ENCODE data around the gene TBC1D16. TPM values are rescaled to one million over a fixed set of nuclear protein-coding genes. Genes with fewer than 3 reads are reported as not detected.
"Not testable (repeated sequence)": the region's sequence is repeated elsewhere in the genome, so short reads cannot be mapped to it uniquely, and the experiment has no call there.

TBC1D16 gene
- total and polyA plus RNA-seq, 2 experiments from 2014 or later = 13.0 to 30.3 TPM

- peaks cover 10% of the 10 kb centered on the region for H3K27me3 ChIP-seq
- no peak overlapping the region for H3K27ac ChIP-seq
- H3K4me3 ChIP-seq = no peak overlapping the region
- no peak for TF ChIP-seq CTCF (IDR thresholded peaks at IDR 0.05; ENCODE audit: low read depth, low read length)
- no peaks in the 10 kb centered on the region for H3K9me3 ChIP-seq (ENCODE audit: low read depth)
- no peaks in the 10 kb centered on the region for H3K36me3 ChIP-seq
- no peaks in the 10 kb centered on the region for H3K4me1 ChIP-seq (ENCODE audit: low read depth)
- no peak for DNase-seq (ENCODE audit: low read depth in 1 of 2, low spot score in 1 of 2)
These were observed 133.4 kb downstream of the TBC1D16 start for GRCh38 chr17:79902146-79902791.

DNA sequence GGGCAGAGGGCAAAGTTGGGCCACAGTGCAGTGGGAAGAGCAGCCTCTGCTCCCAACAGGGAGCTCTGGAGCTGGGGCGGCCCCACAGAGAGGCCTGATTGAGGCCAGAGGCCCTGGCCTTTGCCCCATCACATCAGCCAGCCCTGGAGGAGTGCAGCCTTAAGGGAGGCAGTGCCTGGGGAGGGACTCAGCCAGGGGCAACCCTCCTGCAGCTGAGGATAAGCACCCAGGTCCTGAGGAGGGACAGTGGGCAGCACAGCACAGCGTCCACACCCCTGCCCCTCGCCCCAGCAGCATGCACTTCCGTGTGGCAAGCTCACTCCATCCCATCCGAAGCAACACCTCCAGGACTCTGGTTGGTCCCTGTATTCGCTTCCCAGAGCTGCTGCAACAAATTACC, 134.5 kb downstream of the TBC1D16 start:
- no peaks in the 10 kb centered on the region for H3K4me1 ChIP-seq (ENCODE audit: low read depth)
- TF ChIP-seq CTCF (IDR thresholded peaks at IDR 0.05; ENCODE audit: low read depth, low read length) = no peak
- no peak for DNase-seq (ENCODE audit: low read depth in 1 of 2, low spot score in 1 of 2)
- H3K27ac ChIP-seq = no peak overlapping the region
- no peak overlapping the region for H3K4me3 ChIP-seq
- no peaks in the 10 kb centered on the region for H3K9me3 ChIP-seq (ENCODE audit: low read depth)
- no peaks in the 10 kb centered on the region for H3K36me3 ChIP-seq
- H3K27me3 ChIP-seq = peaks cover 10% of the 10 kb centered on the region

DNA sequence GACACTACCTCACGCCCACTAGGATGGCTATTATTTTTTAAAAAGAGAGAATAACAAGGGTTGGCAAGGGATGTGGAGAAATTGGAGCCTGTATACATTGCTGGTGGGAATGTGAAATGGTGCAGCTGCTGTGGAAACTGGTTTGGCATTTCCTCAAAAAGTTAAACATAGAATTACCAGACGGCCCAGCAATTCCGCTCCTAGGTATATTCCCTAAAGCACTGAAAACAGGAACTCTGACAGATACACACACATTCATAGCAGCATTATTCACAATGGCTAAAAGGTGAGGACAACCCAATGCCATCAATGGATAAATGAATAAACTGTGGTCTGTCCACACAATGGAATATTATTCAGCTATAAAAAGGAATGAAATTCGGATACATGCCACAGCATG, 136.1 kb downstream of the TBC1D16 start:
- Histone ChIP-seq H3K9me3 (ENCODE audit: low read depth) (no peaks in the 10 kb centered on the region), H3K27ac (no peak overlapping the region), H3K4me3 (no peak overlapping the region), H3K4me1 (ENCODE audit: low read depth) (no peaks in the 10 kb centered on the region), H3K36me3 (no peaks in the 10 kb centered on the region), H3K27me3 (peaks cover 10% of the 10 kb centered on the region)
- DNase-seq (ENCODE audit: low read depth in 1 of 2, low spot score in 1 of 2) = no peak
- no peak for TF ChIP-seq CTCF (IDR thresholded peaks at IDR 0.05; ENCODE audit: low read depth, low read length)

DNA sequence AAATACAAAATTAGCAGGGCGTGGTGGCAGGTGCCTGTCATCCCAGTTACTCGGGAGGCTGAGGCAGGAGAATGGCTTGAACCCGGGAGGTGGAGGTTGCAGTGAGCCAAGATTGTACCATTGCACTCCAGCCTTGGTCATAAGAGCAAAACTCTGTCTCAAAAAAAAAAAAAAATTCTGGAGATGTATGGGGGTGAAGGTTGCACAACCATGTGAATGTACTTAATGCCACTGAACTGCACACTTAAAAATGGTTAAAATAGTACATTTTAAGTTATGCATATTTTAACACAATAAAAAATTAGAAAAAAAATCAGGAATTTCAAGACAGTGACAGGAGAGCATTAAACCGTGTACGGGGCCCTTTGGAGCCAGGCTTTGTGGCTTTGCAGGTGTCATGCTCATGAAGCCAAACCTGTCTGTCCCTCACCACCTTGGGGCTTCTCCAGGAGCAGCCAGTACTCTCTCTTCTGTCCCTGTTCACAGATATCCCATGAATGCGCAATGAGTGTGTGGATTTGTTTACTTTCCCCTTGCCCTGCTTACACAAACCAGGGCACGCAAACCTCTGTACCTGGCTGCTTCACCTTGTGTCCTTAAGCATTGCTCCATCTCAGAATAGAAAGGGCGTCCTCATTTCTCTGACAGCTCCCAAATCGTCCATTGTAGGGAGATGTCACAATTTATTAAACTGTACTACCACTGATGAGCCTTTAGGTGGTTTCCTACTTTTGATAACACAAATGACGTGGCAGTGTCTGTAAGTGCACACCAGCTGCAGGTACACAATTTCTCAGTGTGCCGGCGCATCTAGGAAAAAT, 138.2 kb downstream of the TBC1D16 start:
- Histone ChIP-seq H3K4me1 (ENCODE audit: low read depth) (no peaks in the 10 kb centered on the region), H3K27me3 (peaks cover 10% of the 10 kb centered on the region), H3K27ac (no peak overlapping the region), H3K9me3 (ENCODE audit: low read depth) (no peaks in the 10 kb centered on the region), H3K4me3 (no peak overlapping the region), H3K36me3 (no peaks in the 10 kb centered on the region)
- TF ChIP-seq CTCF (IDR thresholded peaks at IDR 0.05; ENCODE audit: low read depth, low read length) = no peak
- DNase-seq (ENCODE audit: low read depth in 1 of 2, low spot score in 1 of 2) = no peak

GRCh38 chr17:79893457-79893856, 142.2 kb downstream of the TBC1D16 start:
- H3K27me3 ChIP-seq; H3K9me3 ChIP-seq (ENCODE audit: low read depth); H3K27ac ChIP-seq; H3K36me3 ChIP-seq; H3K4me3 ChIP-seq; DNase-seq (ENCODE audit: low read depth in 1 of 2, low spot score in 1 of 2); H3K4me1 ChIP-seq (ENCODE audit: low read depth): not testable (repeated sequence)

Measured in cardiac muscle cell (in vitro differentiated cells and primary cell).